IMR-90 (cell line): ENCODE measurements around the gene KIF6.

Source experiments
- CHD1 ChIP-seq: IDR thresholded peaks from 2 replicates; pipeline ENCODE4 v1.6.1; 2012; ENCODE audit warnings: low read depth, low read length, improper control_type of control experiment
- MAFK ChIP-seq: IDR thresholded peaks from 2 replicates; pipeline ENCODE4 v1.6.1; 2012; ENCODE audit warnings: low read depth, low read length, improper control_type of control experiment
- MXI1 ChIP-seq: IDR thresholded peaks from 2 replicates; pipeline ENCODE4 v1.6.1; 2012; ENCODE audit warnings: low read depth, mild to moderate bottlenecking, low read length, moderate library complexity, borderline replicate concordance
- POLR2A ChIP-seq: IDR thresholded peaks from 2 replicates; pipeline ENCODE4 v1.6.1; 2012; ENCODE audit warnings: mild to moderate bottlenecking, low read depth, low read length
- TF ChIP-seq, protein P1 (sequence below): conservative IDR thresholded peaks from 2 replicates; pipeline ENCODE4 v1.5.1; 2012; ENCODE audit warnings: mild to moderate bottlenecking, low read depth, low read length, improper control_type of control experiment

- TF ChIP-seq POLR2A: no peak
- TF ChIP-seq, protein P1, sequence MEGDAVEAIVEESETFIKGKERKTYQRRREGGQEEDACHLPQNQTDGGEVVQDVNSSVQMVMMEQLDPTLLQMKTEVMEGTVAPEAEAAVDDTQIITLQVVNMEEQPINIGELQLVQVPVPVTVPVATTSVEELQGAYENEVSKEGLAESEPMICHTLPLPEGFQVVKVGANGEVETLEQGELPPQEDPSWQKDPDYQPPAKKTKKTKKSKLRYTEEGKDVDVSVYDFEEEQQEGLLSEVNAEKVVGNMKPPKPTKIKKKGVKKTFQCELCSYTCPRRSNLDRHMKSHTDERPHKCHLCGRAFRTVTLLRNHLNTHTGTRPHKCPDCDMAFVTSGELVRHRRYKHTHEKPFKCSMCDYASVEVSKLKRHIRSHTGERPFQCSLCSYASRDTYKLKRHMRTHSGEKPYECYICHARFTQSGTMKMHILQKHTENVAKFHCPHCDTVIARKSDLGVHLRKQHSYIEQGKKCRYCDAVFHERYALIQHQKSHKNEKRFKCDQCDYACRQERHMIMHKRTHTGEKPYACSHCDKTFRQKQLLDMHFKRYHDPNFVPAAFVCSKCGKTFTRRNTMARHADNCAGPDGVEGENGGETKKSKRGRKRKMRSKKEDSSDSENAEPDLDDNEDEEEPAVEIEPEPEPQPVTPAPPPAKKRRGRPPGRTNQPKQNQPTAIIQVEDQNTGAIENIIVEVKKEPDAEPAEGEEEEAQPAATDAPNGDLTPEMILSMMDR: no peak
- TF ChIP-seq MXI1: no peak
- TF ChIP-seq MAFK: no peak
- no peak for TF ChIP-seq CHD1
These were observed 309.7 kb downstream of the KIF6 start for GRCh38 chr6:39415482-39415881.
